Measurements from ENCODE around the gene P2RY6.

DNA sequence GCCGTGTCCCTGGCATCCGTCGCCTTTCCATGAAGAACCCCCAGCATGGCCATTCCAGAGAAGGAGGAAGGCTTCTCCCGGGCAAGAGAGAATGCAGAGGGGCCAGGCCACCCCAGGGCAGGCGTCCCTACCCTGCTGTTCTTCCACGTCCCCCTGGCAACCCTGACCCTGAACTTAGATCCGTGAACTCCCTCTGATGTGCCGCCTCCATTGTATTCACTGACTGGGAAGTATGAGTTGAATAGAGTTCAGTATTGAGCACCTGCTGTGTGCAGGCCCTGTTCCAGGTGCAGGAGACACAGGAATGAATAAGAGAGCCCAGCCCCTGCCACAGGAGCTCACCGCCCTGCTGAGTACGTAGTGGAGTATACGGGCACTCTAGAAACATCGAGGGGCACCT, 74.9 kb downstream of the P2RY6 start:
- TF ChIP-seq, protein P1, sequence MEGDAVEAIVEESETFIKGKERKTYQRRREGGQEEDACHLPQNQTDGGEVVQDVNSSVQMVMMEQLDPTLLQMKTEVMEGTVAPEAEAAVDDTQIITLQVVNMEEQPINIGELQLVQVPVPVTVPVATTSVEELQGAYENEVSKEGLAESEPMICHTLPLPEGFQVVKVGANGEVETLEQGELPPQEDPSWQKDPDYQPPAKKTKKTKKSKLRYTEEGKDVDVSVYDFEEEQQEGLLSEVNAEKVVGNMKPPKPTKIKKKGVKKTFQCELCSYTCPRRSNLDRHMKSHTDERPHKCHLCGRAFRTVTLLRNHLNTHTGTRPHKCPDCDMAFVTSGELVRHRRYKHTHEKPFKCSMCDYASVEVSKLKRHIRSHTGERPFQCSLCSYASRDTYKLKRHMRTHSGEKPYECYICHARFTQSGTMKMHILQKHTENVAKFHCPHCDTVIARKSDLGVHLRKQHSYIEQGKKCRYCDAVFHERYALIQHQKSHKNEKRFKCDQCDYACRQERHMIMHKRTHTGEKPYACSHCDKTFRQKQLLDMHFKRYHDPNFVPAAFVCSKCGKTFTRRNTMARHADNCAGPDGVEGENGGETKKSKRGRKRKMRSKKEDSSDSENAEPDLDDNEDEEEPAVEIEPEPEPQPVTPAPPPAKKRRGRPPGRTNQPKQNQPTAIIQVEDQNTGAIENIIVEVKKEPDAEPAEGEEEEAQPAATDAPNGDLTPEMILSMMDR (IDR thresholded peaks at IDR 0.05): no peak
- TF ChIP-seq POLR2A (IDR thresholded peaks at IDR 0.05): no peak
